SJCRH30 (cell line): ENCODE data around the gene GOSR2. TPM values are rescaled to one million over a fixed set of nuclear protein-coding genes. Genes with fewer than 3 reads are reported as not detected.
"Not testable (repeated sequence)": the region's sequence is repeated elsewhere in the genome, so short reads cannot be mapped to it uniquely, and the experiment has no call there.

Experiments
- DNase-seq, 2 experiments: peaks; one replicate each; pipeline ENCODE4 v3.0.0-alpha.2; 2015 to 2020
- H3K27ac ChIP-seq: fragments of 250-450 bp; sonication (Bioruptor Pico); 2 replicates; pipeline ENCODE4 v1.5.1; 2020; ENCODE audit warnings: mild to moderate bottlenecking, moderate library complexity
- H3K27me3 ChIP-seq: fragments of 250-450 bp; sonication (Bioruptor Pico); 2 replicates; pipeline ENCODE4 v1.5.1; 2020; ENCODE audit warnings: mild to moderate bottlenecking, moderate library complexity
- H3K36me3 ChIP-seq: fragments of 250-450 bp; sonication (Bioruptor Pico); 2 replicates; pipeline ENCODE4 v1.5.1; 2020; ENCODE audit warnings: mild to moderate bottlenecking, moderate library complexity
- H3K4me1 ChIP-seq: fragments of 250-450 bp; sonication (Bioruptor Pico); 2 replicates; pipeline ENCODE4 v1.5.1; 2020; ENCODE audit warnings: mild to moderate bottlenecking, moderate library complexity
- H3K4me3 ChIP-seq: fragments of 250-450 bp; sonication (Bioruptor Pico); 2 replicates; pipeline ENCODE4 v1.5.1; 2020; ENCODE audit warnings: mild to moderate bottlenecking, moderate library complexity
- H3K9me3 ChIP-seq: fragments of 250-450 bp; sonication (Bioruptor Pico); replicated peaks from 2 replicates; pipeline ENCODE4 v1.5.1; 2020; ENCODE audit warnings: mild to moderate bottlenecking, moderate library complexity
- total RNA-seq: library from RNA; depleted of rRNA; stranded (reverse); fragments of >200 nt; shearing (Covaris generic); gene quantifications from 2 replicates; pipeline ENCODE4 v1.2.3, GENCODE V29; 2014

GOSR2 gene
- total RNA-seq, 1 experiment from 2014 or later = 48.9 TPM

DNA sequence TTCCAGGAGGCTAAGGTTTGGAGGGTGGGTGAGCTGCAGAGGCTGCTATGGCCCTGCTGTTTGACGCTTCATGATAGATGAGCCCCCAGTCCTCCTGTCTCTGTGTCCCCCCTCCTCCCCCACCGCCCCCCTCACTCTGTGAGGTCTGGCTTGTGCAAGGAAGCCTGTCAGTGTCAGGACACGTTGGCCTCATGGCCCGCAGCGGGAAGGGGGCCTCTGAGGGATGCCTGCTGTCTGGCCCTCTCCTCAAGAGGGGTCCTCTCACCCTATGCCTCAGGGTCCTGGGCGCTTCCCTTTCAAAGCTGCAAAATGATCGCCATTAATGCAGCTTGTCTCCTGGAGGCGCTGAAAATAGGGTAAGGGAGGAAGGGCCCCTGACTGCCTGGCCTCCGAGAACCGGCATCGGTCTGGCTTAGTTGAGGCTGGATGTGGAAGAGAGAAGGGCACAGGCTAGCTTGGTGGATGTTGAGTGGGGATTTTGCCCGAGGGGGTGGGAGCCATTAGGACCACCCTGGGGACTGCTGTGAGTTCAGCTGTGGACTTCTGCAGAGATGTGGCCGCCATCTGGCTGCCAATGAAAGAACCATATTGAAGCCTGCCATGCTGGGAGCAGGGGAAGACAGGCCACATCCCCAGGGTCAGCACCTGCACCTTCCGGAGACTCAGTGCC, 14.8 kb upstream of the GOSR2 start:
- Histone ChIP-seq H3K4me3 (no peak overlapping the region), H3K9me3 (no peaks in the 10 kb centered on the region), H3K27me3 (peaks cover 15% of the 10 kb centered on the region), H3K27ac (no peak overlapping the region), H3K4me1 (no peaks in the 10 kb centered on the region), H3K36me3 (no peaks in the 10 kb centered on the region)
- no peak for DNase-seq

DNA sequence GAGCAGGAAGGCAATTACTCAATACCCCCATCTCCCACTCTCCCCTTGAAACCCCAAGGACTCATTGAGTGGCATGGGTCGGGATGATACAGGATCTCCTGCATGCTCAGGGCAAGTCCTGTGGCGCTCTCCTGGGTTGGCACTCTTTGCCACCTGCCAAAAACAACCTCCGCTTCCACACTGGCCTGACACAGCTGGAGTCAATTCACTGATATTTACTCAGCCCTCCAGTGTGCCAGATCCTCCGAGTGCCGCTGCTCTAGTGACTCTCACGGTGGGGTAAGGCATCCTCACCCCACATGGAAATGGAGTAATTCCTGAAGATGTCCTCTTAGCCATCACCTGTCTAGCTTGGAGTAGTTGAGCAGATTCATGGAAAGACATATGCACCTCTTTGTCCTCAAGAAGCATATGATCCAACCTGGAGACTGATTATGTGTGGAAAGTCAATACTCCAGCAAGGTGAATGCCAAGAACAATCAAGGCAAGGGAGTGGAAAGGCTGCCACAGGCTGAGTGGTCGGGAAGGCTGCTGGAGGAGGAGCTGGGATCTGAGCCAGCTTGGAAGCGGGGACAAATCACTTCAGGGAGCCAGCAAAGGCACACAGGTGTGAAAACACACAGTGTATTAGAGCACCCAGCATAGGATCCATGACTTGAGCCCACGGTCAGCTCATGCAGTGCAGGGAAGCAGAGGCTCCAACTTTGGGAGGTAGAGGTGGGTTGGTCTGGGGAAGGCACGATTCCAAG, 12.6 kb upstream of the GOSR2 start:
- no peaks in the 10 kb centered on the region for H3K9me3 ChIP-seq
- no peaks in the 10 kb centered on the region for H3K36me3 ChIP-seq
- peaks cover 15% of the 10 kb centered on the region for H3K27me3 ChIP-seq
- H3K27ac ChIP-seq = no peak overlapping the region
- no peak for DNase-seq
- H3K4me3 ChIP-seq = no peak overlapping the region
- no peaks in the 10 kb centered on the region for H3K4me1 ChIP-seq

DNA sequence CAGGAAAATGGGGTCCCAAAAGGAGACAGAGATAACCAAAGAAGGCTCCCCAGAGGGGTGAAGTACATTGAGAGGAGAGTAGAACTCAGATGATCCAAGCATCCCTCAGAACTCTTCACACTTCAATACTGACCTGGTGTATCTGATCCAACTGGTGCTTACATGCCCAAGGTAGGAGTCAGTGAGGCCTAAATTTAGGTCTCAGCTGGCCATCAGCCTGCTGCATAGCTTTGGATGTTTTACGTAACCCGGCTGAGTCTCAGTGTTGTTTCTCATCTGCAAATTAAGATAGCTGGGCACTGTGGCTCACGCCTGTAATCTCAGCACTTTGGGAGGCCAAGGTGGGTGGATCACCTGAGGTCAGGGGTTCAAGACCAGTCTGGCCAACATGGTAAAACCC, 11.6 kb upstream of the GOSR2 start:
- no peak overlapping the region for H3K27ac ChIP-seq
- no peak for DNase-seq
- no peaks in the 10 kb centered on the region for H3K9me3 ChIP-seq
- H3K4me1 ChIP-seq = no peaks in the 10 kb centered on the region
- no peak overlapping the region for H3K4me3 ChIP-seq
- peaks cover 15% of the 10 kb centered on the region for H3K27me3 ChIP-seq
- H3K36me3 ChIP-seq = no peaks in the 10 kb centered on the region

DNA sequence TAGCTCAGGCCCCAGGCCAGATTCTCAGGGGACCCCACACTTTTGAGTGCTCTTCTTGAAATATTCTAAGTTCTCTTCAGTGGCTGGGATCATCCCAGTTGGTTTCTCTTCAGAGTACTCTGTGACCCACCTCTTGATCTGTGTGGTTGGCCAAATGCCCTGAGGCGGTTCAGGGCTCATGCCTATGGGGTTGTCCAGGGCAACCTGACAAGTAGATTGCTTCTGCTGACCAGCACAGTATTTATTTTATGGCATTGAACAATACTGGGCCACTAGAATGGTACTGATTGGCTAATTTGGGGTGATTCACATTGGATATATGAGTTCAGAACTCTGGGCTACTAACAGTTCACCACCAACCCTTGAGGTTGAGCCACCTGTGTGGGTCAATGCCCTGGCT, 7.4 kb upstream of the GOSR2 start:
- Histone ChIP-seq H3K4me3 (no peak overlapping the region), H3K27me3 (peaks cover 11% of the 10 kb centered on the region; the same call in 1 of the 2 replicates), H3K9me3 (no peaks in the 10 kb centered on the region), H3K27ac (no peak overlapping the region), H3K4me1 (no peaks in the 10 kb centered on the region), H3K36me3 (no peaks in the 10 kb centered on the region)
- DNase-seq = no peak

DNA sequence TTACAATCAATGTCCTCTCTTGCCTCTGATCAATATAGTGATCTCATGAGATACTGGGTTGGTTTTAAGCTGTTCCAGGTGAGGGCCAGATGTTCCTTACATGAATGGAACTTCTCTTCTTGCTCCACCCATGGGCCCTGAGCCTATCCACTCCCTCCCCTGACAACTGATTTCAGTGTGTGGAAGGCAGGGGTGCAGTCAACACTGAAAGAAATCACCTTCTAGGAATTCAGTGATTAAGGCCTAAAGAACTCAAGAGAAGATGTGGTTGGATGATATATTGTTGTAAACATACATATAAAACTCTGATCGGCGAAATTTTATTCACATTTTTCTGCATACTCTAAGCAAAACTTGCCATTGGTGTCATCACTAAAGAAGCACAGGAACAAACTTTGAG, 6.7 kb upstream of the GOSR2 start:
- Histone ChIP-seq H3K27ac (no peak overlapping the region), H3K9me3 (no peaks in the 10 kb centered on the region), H3K27me3 (peaks cover 11% of the 10 kb centered on the region; the same call in 1 of the 2 replicates), H3K4me1 (no peaks in the 10 kb centered on the region), H3K36me3 (no peaks in the 10 kb centered on the region), H3K4me3 (no peak overlapping the region)
- no peak for DNase-seq

DNA sequence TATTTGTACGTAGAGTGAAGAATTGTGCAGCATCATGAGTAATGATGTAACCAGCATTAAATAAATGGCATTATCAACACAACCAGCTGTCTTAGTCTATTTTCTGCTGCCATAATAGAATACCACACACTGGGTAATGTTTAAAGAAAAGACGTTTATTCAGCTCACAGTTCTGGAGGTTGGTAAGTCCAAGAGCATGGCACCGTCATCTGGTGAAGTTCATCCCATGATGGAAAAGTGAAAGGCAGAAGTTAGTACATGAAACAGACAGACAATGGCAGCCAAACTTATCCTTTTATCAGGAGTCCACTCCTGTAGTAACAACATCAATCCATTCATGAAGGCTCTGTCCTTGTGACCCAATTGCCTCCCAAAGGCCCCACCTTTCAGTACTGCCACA, 6.3 kb upstream of the GOSR2 start:
- H3K9me3 ChIP-seq = no peaks in the 10 kb centered on the region
- peaks cover 11% of the 10 kb centered on the region; the same call in 1 of the 2 replicates for H3K27me3 ChIP-seq
- no peak overlapping the region for H3K27ac ChIP-seq
- no peak for DNase-seq
- H3K4me3 ChIP-seq = no peak overlapping the region
- no peaks in the 10 kb centered on the region for H3K36me3 ChIP-seq
- H3K4me1 ChIP-seq = no peaks in the 10 kb centered on the region

DNA sequence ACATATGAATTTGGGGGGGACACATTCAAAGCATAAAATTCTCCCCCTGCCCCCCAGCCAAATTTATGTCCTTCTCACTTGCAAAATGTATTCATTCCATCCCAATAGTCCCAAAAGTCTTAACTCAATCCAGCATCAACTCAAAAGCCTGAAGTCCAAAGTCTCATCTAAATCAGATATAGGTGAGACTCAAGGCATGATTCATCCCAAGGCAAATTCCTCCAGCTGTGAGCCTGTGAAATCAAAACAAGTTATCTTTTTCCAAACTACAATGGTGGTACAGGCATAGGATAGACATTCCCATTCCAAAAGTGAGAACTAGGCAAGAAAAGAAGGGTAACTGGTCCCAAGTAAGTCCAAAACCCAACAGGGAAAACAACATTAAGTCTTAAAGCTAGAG, 5.9 kb upstream of the GOSR2 start:
- no peaks in the 10 kb centered on the region for H3K9me3 ChIP-seq
- H3K4me3 ChIP-seq = no peak overlapping the region
- peaks cover 9% of the 10 kb centered on the region; the same call in 1 of the 2 replicates for H3K27me3 ChIP-seq
- no peak for DNase-seq
- no peak overlapping the region for H3K27ac ChIP-seq
- no peaks in the 10 kb centered on the region for H3K36me3 ChIP-seq
- H3K4me1 ChIP-seq = no peaks in the 10 kb centered on the region

DNA sequence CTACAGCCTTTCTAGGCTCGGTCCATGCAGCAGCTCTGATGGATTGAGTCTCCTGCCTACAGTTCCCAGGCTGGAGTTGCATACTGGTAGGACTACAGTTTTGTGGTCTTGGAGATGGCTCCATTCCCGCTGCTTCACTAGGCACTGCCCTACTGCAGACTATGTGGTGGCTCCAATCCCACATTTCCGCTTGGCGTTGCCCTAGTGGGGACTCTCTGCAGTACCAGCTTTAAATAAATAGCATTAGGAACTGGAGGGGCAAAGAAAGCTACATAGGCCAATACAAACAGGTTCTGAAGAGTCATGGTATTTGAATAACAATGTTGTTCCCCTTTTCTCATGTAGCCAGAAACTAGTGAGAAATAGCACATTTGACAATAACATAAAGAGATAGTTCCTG, 5.4 kb upstream of the GOSR2 start:
- Histone ChIP-seq H3K36me3 (no peaks in the 10 kb centered on the region), H3K27ac (no peak overlapping the region), H3K9me3 (no peaks in the 10 kb centered on the region), H3K4me3 (no peak overlapping the region), H3K4me1 (no peaks in the 10 kb centered on the region), H3K27me3 (peaks cover 4% of the 10 kb centered on the region; the same call in 1 of the 2 replicates)
- no peak for DNase-seq

DNA sequence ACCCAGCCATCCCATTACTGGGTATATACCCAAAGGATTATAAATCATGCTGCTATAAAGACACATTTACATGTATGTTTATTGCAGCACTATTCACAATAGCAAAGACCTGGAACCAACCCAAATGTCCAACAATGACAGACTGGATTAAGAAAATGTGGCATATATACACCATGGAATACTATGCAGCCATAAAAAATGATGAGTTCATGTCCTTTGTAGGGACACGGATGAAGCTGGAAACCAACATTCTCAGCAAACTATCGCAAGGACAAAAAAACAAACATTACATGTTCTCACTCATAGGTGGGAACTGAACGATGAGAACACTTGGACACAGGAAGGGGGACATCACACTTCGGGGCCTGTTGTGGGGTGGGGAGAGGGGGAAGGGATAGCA, 998 bp upstream of the GOSR2 start:
- not testable (repeated sequence) for H3K27me3 ChIP-seq, H3K9me3 ChIP-seq, DNase-seq, H3K4me1 ChIP-seq, H3K36me3 ChIP-seq, H3K27ac ChIP-seq
- peak overlapping the region; percentile 78; the same call in 1 of the 2 replicates for H3K4me3 ChIP-seq

DNA sequence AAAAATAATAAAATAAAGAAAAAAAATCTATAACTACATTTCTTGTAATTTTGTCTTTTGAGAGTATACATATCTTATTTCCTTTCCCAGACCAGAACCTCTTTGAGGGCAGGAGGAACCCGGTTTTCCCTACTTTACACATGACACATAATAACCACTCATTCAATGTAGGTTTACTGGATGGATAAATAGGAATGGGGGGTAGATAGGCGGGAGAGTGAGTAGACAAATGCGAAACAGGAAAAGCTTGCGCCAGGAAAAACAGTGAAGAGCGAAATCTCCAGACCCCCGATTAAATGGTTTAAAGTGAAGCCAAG, 515 bp upstream of the GOSR2 start:
- no peak for DNase-seq
- H3K9me3 ChIP-seq = no peaks in the 10 kb centered on the region
- peak overlapping the region; percentile 95 for H3K27ac ChIP-seq
- no peaks in the 10 kb centered on the region for H3K27me3 ChIP-seq
- H3K36me3 ChIP-seq = peaks cover 3% of the 10 kb centered on the region; the same call in 1 of the 2 replicates
- H3K4me3 ChIP-seq = peak overlapping the region; percentile 78
- H3K4me1 ChIP-seq = peaks cover 4% of the 10 kb centered on the region; the same call in 1 of the 2 replicates

DNA sequence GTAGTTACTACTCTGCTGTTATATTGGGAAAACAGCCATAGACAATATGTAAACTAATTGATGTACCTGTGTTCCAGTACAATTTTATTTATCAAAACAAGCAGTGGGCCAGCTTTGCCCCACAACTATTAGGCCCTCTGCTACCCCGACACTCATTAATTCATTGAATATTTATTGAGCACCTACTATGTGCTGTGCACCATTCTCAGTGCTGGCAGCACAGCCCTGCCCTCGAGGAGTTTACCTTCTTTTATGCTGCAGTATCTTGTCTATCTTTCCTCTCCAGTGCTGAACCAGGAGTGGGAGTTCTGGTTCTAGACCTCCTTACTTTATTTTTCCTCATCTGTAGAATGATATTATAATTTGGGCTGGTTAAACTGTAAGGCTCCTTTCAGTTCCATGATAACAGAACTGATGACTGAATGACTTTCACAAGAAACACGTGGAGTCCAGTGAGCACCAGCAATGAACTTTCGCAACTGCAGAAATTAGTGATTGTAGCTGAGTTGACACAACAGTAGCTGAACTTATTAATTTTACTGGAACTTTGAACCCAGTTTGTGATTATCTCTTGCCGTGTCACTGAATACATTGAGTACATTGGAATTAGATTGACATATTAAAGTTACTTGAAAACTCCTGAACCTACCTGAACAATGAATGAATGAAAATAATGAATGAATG, 2.4 kb downstream of the GOSR2 start:
- no peak for DNase-seq
- peaks cover 4% of the 10 kb centered on the region; the same call in 1 of the 2 replicates for H3K4me1 ChIP-seq

DNA sequence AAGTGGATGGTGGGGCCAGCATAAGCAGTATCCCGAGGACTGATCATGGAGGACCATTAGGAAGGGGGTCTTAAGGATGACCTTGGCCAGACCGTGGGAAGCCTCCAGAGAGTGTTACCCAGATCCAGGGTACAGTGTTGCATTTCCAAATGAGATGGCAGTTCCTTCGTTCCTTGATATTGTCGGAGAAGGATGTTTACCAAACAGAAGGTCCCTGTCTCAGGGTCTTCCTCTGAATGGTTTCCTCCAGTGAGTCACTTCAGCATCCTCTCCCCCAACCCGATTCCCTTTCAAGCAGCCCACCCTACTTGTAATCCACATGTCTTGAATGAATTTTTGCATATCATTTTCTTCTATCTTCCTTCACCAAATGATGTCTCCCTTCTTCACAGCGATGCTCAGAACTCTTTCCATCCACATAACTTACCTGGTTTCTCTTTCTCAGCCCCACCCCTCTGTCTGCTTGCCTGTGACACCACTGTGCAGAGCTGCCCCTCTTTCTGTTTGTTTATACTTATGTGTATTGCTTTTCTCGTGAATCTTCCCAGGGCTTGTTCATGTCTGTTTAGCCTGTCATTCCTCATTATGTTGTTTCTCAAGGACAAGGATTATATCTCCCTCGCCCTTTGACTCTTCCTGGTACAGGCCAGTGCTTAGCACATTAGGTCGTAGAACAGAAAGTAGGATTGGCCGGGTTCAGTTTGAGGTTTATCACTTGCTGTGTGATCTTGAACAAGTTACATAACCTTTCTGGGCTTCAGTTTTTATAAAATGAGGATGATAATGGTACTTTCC, 5.7 kb downstream of the GOSR2 start:
- Histone ChIP-seq H3K27me3 (no peaks in the 10 kb centered on the region), H3K27ac (no peak overlapping the region), H3K9me3 (no peaks in the 10 kb centered on the region), H3K4me3 (no peak overlapping the region), H3K4me1 (peaks cover 4% of the 10 kb centered on the region; the same call in 1 of the 2 replicates), H3K36me3 (peaks cover 44% of the 10 kb centered on the region)
- DNase-seq = no peak

More for the DNA sequence above, 2.4 kb downstream of the GOSR2 start:
- no peaks in the 10 kb centered on the region for H3K9me3 ChIP-seq
- no peak overlapping the region for H3K4me3 ChIP-seq
- H3K27me3 ChIP-seq = no peaks in the 10 kb centered on the region
- H3K36me3 ChIP-seq = peaks cover 10% of the 10 kb centered on the region
- no peak overlapping the region for H3K27ac ChIP-seq

DNA sequence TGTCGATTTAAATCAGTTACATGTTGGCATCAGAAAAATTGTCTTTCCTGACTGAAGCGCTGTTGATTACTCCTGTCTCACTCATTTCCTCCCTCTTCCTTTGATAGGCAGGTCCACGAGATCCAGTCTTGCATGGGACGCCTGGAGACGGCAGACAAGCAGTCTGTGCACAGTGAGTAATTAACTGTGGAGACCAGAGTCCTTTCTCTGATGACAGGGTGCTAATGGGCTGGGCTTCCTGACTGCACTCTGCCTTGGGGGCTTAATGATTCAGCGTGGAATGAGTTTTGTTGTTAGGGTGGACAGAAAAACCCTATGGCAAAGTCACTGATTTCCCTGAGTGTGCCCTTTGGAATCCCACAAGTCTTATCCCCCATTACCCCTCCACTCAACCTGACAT, 6.5 kb downstream of the GOSR2 start:
- Histone ChIP-seq H3K36me3 (peaks cover 49% of the 10 kb centered on the region), H3K4me3 (no peak overlapping the region), H3K4me1 (no peaks in the 10 kb centered on the region), H3K27ac (no peak overlapping the region), H3K9me3 (no peaks in the 10 kb centered on the region), H3K27me3 (no peaks in the 10 kb centered on the region)
- DNase-seq = no peak

DNA sequence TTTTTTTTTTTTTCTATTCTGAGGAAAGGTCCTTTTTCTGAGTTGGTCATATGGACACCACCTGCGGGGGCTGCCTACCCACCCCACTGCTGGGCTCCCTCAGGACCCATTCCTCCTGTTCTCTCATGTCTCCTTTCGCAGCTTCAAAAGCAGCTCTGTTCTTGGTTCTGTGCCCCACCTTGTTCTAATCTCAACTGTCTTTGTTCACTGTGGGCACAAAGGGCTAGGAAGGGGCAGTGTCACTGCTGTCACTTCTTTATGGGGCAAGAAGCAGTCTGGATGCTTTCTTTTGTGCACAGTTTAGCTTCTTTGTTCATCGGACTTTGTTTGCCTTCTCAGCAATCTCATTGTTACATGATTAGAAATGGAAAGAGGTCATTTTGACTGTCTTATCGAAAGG, 7.1 kb downstream of the GOSR2 start:
- Histone ChIP-seq H3K9me3 (no peaks in the 10 kb centered on the region), H3K4me1 (no peaks in the 10 kb centered on the region), H3K27ac (no peak overlapping the region), H3K36me3 (peaks cover 53% of the 10 kb centered on the region), H3K4me3 (no peak overlapping the region), H3K27me3 (no peaks in the 10 kb centered on the region)
- DNase-seq = no peak

DNA sequence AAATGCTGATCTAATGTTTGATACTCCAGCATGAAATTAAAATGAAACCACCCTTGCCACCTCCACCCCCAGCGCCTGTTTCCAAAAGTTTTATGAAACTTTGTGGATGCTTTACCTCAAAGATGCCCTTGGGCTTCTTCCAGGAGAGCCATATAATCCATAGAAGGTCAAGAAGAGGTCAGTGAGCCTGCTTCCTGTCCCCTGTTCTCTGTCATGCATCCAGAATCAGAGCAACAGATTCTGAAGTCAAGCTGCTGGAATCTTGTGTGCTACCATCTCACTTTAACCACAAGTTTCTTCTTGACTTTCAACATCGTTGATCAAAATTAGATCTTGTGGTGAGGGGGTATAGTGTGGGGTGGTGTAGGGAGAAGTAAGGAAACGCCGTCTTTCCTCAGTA, 8.6 kb downstream of the GOSR2 start:
- no peaks in the 10 kb centered on the region for H3K4me1 ChIP-seq
- no peaks in the 10 kb centered on the region for H3K27me3 ChIP-seq
- no peak overlapping the region for H3K4me3 ChIP-seq
- peaks cover 62% of the 10 kb centered on the region for H3K36me3 ChIP-seq
- H3K9me3 ChIP-seq = no peaks in the 10 kb centered on the region
- no peak overlapping the region for H3K27ac ChIP-seq
- DNase-seq = no peak
